IMR-90 (cell line): ENCODE measurements around the gene RER1. TPM values are rescaled to one million over a fixed set of nuclear protein-coding genes. Genes with fewer than 3 reads are reported as not detected.

Experiments
- ATAC-seq: fragments of 200-7000 bp; cut with Tn5 transposase; 2 replicates; pipeline ENCODE4 v1.9.1; 2020; ENCODE audit warnings: low read depth, mild to moderate bottlenecking, moderate library complexity
- BruUV-seq: library from RNA; stranded (reverse); fragments of 400-500 nt; replicated peaks from 2 replicates; lab custom pipeline; 2021; lab: Mats Ljungman, UMichigan
- CTCF ChIA-PET: fragments of 300-600 bp; formaldehyde crosslinking; extraction: SDS; loops from one replicate; lab custom pipeline; 2021; ENCODE audit warnings: antibody characterized with exemption; lab: Yijun Ruan, JAX
- POLR2A ChIA-PET: fragments of 300-600 bp; sonication (Branson Sonifier 250); formaldehyde crosslinking; loops from one replicate; lab custom pipeline; 2022; ENCODE audit warnings: antibody characterized with exemption; ENCODE audit not compliant: unreplicated experiment; lab: Charles Lee
- DNase-seq: peaks from one replicate; pipeline ENCODE4 v3.0.0; 2013
- H2AFZ ChIP-seq: replicated peaks from 2 replicates; pipeline ENCODE3; 2013; ENCODE audit warnings: low read length, mild to moderate bottlenecking; ENCODE audit not compliant: poor library complexity
- H2AK5ac ChIP-seq: 2 replicates; pipeline ENCODE4 v1.6.1; 2013; ENCODE audit warnings: low read depth, low read length, inconsistent platforms
- H2AK9ac ChIP-seq: replicated peaks from 2 replicates; pipeline ENCODE3; 2013; ENCODE audit warnings: mild to moderate bottlenecking, low read depth, low read length, moderate library complexity; ENCODE audit not compliant: poor library complexity
- H2BK120ac ChIP-seq: 2 replicates; pipeline ENCODE4 v1.6.1; 2013; ENCODE audit warnings: low read depth, low read length, inconsistent platforms
- H2BK15ac ChIP-seq: 3 replicates; pipeline ENCODE4 v1.6.1; 2013; ENCODE audit warnings: low read depth, low read length, inconsistent platforms
- H2BK20ac ChIP-seq: 2 replicates; pipeline ENCODE4 v1.6.1; 2013; ENCODE audit warnings: low read depth, mild to moderate bottlenecking, inconsistent platforms, low read length, moderate library complexity
- H2BK5ac ChIP-seq: 2 replicates; pipeline ENCODE4 v1.6.1; 2013; ENCODE audit warnings: mild to moderate bottlenecking, low read depth, low read length, inconsistent platforms; ENCODE audit not compliant: poor library complexity, severe bottlenecking
- H3K14ac ChIP-seq: replicated peaks from 2 replicates; pipeline ENCODE4 v1.6.1; 2013; ENCODE audit warnings: low read depth, low read length, inconsistent platforms
- H3K18ac ChIP-seq: 2 replicates; pipeline ENCODE4 v1.6.1; 2013; ENCODE audit warnings: low read depth, low read length, control low read depth
- H3K23ac ChIP-seq: 2 replicates; pipeline ENCODE4 v1.6.1; 2013; ENCODE audit warnings: low read depth, low read length, inconsistent platforms
- H3K27ac ChIP-seq: 2 replicates; pipeline ENCODE4 v1.5.1; 2013; ENCODE audit warnings: mild to moderate bottlenecking, control low read depth, low read length; ENCODE audit not compliant: insufficient read depth
- H3K27me3 ChIP-seq: 2 replicates; pipeline ENCODE4 v1.6.1; 2013; ENCODE audit warnings: low read length; ENCODE audit not compliant: control insufficient read depth, insufficient read depth
- H3K36me3 ChIP-seq: 2 replicates; pipeline ENCODE4 v1.6.1; 2013; ENCODE audit warnings: low read length, mixed read lengths; ENCODE audit not compliant: control insufficient read depth, insufficient read depth
- H3K4ac ChIP-seq: 2 replicates; pipeline ENCODE4 v1.6.1; 2013; ENCODE audit warnings: low read depth, low read length, inconsistent platforms
- H3K4me1 ChIP-seq: 2 replicates; pipeline ENCODE4 v1.6.1; 2013; ENCODE audit warnings: low read length, mixed read lengths; ENCODE audit not compliant: control insufficient read depth, insufficient read depth
- H3K4me2 ChIP-seq: 2 replicates; pipeline ENCODE4 v1.6.1; 2013; ENCODE audit warnings: low read depth, mild to moderate bottlenecking, control low read depth, low read length, moderate library complexity
- H3K4me3 ChIP-seq: 2 replicates; pipeline ENCODE4 v1.5.1; 2013; ENCODE audit warnings: low read depth, mild to moderate bottlenecking, control low read depth, low read length, moderate library complexity; ENCODE audit not compliant: insufficient read depth
- H3K56ac ChIP-seq: 2 replicates; pipeline ENCODE4 v1.6.1; 2013; ENCODE audit warnings: low read length, inconsistent platforms; ENCODE audit not compliant: insufficient read depth; ENCODE audit errors: extremely low read depth
- H3K79me1 ChIP-seq, 2 experiments: 2 replicates each; pipeline ENCODE4 v1.6.1; 2013; ENCODE audit warnings: low read length in 2 of 2, inconsistent platforms in 1 of 2, low read depth in 1 of 2
- H3K9ac ChIP-seq: 2 replicates; pipeline ENCODE4 v1.6.1; 2013; ENCODE audit warnings: low read depth, low read length, control low read depth
- H3K9me1 ChIP-seq: 2 replicates; pipeline ENCODE4 v1.6.1; 2013; ENCODE audit warnings: low read length, inconsistent platforms; ENCODE audit not compliant: insufficient read depth
- H3K9me3 ChIP-seq: 2 replicates; pipeline ENCODE4 v1.6.1; 2013; ENCODE audit warnings: low read length; ENCODE audit not compliant: control insufficient read depth, insufficient read depth
- H4K20me1 ChIP-seq: 2 replicates; pipeline ENCODE4 v1.6.1; 2013; ENCODE audit warnings: low read length, inconsistent platforms; ENCODE audit not compliant: insufficient read depth
- H4K5ac ChIP-seq: 2 replicates; pipeline ENCODE4 v1.6.1; 2013; ENCODE audit warnings: mild to moderate bottlenecking, low read depth, low read length, control low read depth
- H4K8ac ChIP-seq, 2 experiments: 2 replicates each; pipeline ENCODE4 v1.6.1; 2013; ENCODE audit warnings: low read depth in 2 of 2, low read length in 2 of 2, control low read depth in 1 of 2, inconsistent platforms in 1 of 2
- H4K91ac ChIP-seq: 2 replicates; pipeline ENCODE4 v1.6.1; 2013; ENCODE audit warnings: low read depth, low read length, inconsistent platforms; ENCODE audit not compliant: insufficient read depth
- BHLHE40 ChIP-seq: fragments of 150-350 bp; IDR thresholded peaks from 2 replicates; pipeline ENCODE4 v1.6.1; 2016; ENCODE audit warnings: mild to moderate bottlenecking, low read depth, low read length
- CEBPB ChIP-seq: IDR thresholded peaks from 2 replicates; pipeline ENCODE4 v1.6.1; 2012; ENCODE audit warnings: low read depth, low read length, improper control_type of control experiment
- CHD1 ChIP-seq: IDR thresholded peaks from 2 replicates; pipeline ENCODE4 v1.6.1; 2012; ENCODE audit warnings: low read depth, low read length, improper control_type of control experiment
- FOS ChIP-seq: fragments of 150-350 bp; IDR thresholded peaks from 2 replicates; pipeline ENCODE4 v1.6.1; 2016; ENCODE audit warnings: low read depth, low read length
- MAFK ChIP-seq: IDR thresholded peaks from 2 replicates; pipeline ENCODE4 v1.6.1; 2012; ENCODE audit warnings: low read depth, low read length, improper control_type of control experiment
- MXI1 ChIP-seq: IDR thresholded peaks from 2 replicates; pipeline ENCODE4 v1.6.1; 2012; ENCODE audit warnings: low read depth, mild to moderate bottlenecking, low read length, moderate library complexity, borderline replicate concordance
- NFE2L2 ChIP-seq: fragments of 150-350 bp; IDR thresholded peaks from 2 replicates; pipeline ENCODE4 v1.6.1; 2016; ENCODE audit warnings: low read depth, mild to moderate bottlenecking, low read length
- POLR2A ChIP-seq: IDR thresholded peaks from 2 replicates; pipeline ENCODE4 v1.6.1; 2012; ENCODE audit warnings: mild to moderate bottlenecking, low read depth, low read length
- RAD21 ChIP-seq: IDR thresholded peaks from 2 replicates; pipeline ENCODE4 v1.6.1; 2012; ENCODE audit warnings: low read length, improper control_type of control experiment
- RCOR1 ChIP-seq: IDR thresholded peaks from 2 replicates; pipeline ENCODE4 v1.6.1; 2012; ENCODE audit warnings: mild to moderate bottlenecking, low read length, improper control_type of control experiment; ENCODE audit not compliant: insufficient replicate concordance
- RFX5 ChIP-seq: IDR thresholded peaks from 2 replicates; pipeline ENCODE4 v1.8.0; 2012; ENCODE audit warnings: low read depth, mild to moderate bottlenecking, low read length, moderate library complexity
- SMC3 ChIP-seq: fragments of 150-350 bp; IDR thresholded peaks from 2 replicates; pipeline ENCODE4 v1.6.1; 2016; ENCODE audit warnings: low read depth, mild to moderate bottlenecking, antibody characterized with exemption, low read length, moderate library complexity
- USF2 ChIP-seq: fragments of 150-350 bp; IDR thresholded peaks from 2 replicates; pipeline ENCODE4 v1.6.1; 2017; ENCODE audit warnings: mild to moderate bottlenecking, antibody characterized with exemption, low read length, low read depth
- WGBS, 2 experiments: methylation state at CpG; one replicate each; pipeline versions ENCODE4 v1.1.5 to v1.1.7; 2013; ENCODE audit warnings: missing lambda C conversion rate in 2 of 2; ENCODE audit not compliant: insufficient read length in 1 of 2; ENCODE audit errors: extremely low coverage in 2 of 2; 5-methylcytosine and 5-hydroxymethylcytosine counted together
- dilution Hi-C: fragments of 300-500 bp; cut with HindIII; formaldehyde crosslinking; loops from one replicate; pipeline ENCODE4 v1.14.3; 2018; ENCODE audit warnings: low sequenced_read_pairs; ENCODE audit not compliant: unreplicated experiment
- in situ Hi-C: fragments of 300-500 bp; cut with MboI; formaldehyde crosslinking; loops from 3 replicates; pipeline ENCODE4 v1.14.3; 2019; ENCODE audit warnings: low sequenced_read_pairs, inconsistent platforms, mixed read lengths
- intact Hi-C: fragments of 100-400 bp; cut with micrococcal nuclease; formaldehyde crosslinking; loops from 2 replicates; pipeline ENCODE4 v1.10.0; 2022
- polyA plus RNA-seq, 3 experiments: library from polyadenylated mRNA; depleted of rRNA; stranded (reverse); fragments of >200 nt; gene quantifications; 2 replicates each; pipeline ENCODE4 v1.2.3, GENCODE V29; 2012; ENCODE audit warnings: low replicate concordance in 1 of 3
- total RNA-seq: library from RNA; depleted of rRNA; stranded (reverse); fragments of >200 nt; gene quantifications from 2 replicates; pipeline ENCODE4 v1.2.3, GENCODE V29; 2012
- TF ChIP-seq, protein P1 (sequence below): conservative IDR thresholded peaks from 2 replicates; pipeline ENCODE4 v1.5.1; 2012; ENCODE audit warnings: mild to moderate bottlenecking, low read depth, low read length, improper control_type of control experiment

Gene RER1
- total and polyA plus RNA-seq, 2 of the 4 experiments (the other 2 are of a cell fraction), result 47.1 to 240 TPM

GRCh38 chr1:2388004-2388913, 3.4 kb upstream of the RER1 start (continued):
- TF ChIP-seq USF2 (no peak), CEBPB (no peak)

DNA sequence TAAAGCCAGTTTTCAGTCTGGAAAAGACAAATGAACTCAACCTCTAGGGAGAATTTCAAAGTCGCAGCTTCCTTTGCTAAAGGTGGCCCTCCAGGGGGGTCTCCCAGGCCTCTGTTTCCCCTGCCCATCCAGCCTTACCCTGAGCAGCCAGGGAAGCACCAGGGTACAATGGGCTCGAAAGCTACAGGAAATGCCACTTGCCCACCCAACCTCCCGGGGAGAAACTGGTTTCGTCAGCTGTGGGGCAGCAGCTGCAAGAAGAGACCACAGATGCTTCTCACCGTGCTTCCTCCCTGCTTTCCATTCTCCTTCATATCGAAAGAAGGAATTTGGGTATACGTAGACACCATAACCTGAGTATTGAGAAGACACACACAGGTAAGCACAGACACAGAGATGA, 2.0 kb upstream of the RER1 start:
- in situ Hi-C loops, result no loop called here
- Histone ChIP-seq H3K4me1 (peaks cover 5% of the 10 kb centered on the region), H2BK5ac (no peak overlapping the region), H3K79me1 (peaks cover 4 to 44% of the 10 kb centered on the region in 2 experiments; a peak in 3 of 4 replicates), H3K4ac (no peak overlapping the region), H3K56ac (no peak overlapping the region), H3K18ac (no peak overlapping the region), H4K5ac (no peak overlapping the region), H4K20me1 (peaks cover 26% of the 10 kb centered on the region), H3K36me3 (peaks cover 16% of the 10 kb centered on the region), H3K9me3 (no peaks in the 10 kb centered on the region), H2AK9ac (no peak overlapping the region), H3K9ac (no peak overlapping the region), H2BK15ac (no peak overlapping the region), H4K8ac (no peak overlapping the region), H4K91ac (no peak overlapping the region), H2BK20ac (no peak overlapping the region), H3K9me1 (peaks cover 10% of the 10 kb centered on the region), H3K27me3 (no peaks in the 10 kb centered on the region), H3K27ac (no peak overlapping the region), H2BK120ac (no peak overlapping the region), H3K14ac (no peak overlapping the region), H2AFZ (no peak overlapping the region), H3K23ac (no peak overlapping the region), H3K4me3 (no peak overlapping the region), H2AK5ac (no peak overlapping the region), H3K4me2 (no peak overlapping the region)
- ATAC-seq (no peak), DNase-seq (no peak)
- CTCF ChIA-PET, result no interaction called here
- dilution Hi-C loops, result no loop called here
- no TSS peak for BruUV-seq
- POLR2A ChIA-PET, result no interaction called here
- 86% methylated on average over 1 of the region's 7 CpGs; no CpG with 5 or more reads in 1 of the 2 experiments for WGBS, 2 experiments
- intact Hi-C loops, result no loop called here
- TF ChIP-seq USF2, result no peak
- TF ChIP-seq, protein P1, sequence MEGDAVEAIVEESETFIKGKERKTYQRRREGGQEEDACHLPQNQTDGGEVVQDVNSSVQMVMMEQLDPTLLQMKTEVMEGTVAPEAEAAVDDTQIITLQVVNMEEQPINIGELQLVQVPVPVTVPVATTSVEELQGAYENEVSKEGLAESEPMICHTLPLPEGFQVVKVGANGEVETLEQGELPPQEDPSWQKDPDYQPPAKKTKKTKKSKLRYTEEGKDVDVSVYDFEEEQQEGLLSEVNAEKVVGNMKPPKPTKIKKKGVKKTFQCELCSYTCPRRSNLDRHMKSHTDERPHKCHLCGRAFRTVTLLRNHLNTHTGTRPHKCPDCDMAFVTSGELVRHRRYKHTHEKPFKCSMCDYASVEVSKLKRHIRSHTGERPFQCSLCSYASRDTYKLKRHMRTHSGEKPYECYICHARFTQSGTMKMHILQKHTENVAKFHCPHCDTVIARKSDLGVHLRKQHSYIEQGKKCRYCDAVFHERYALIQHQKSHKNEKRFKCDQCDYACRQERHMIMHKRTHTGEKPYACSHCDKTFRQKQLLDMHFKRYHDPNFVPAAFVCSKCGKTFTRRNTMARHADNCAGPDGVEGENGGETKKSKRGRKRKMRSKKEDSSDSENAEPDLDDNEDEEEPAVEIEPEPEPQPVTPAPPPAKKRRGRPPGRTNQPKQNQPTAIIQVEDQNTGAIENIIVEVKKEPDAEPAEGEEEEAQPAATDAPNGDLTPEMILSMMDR, result no peak
- TF ChIP-seq BHLHE40, result no peak
- no peak for TF ChIP-seq POLR2A
- TF ChIP-seq RCOR1, result no peak
- TF ChIP-seq CHD1, result no peak
- no peak for TF ChIP-seq NFE2L2
- TF ChIP-seq SMC3, result no peak
- TF ChIP-seq RAD21, result no peak
- no peak for TF ChIP-seq RFX5
- TF ChIP-seq MXI1, result no peak
- TF ChIP-seq MAFK, result no peak
- no peak for TF ChIP-seq FOS
